GM19328 (cell line): Measurements from ENCODE around the gene CNTN4.

Experiments
- ATAC-seq: cut with Tn5 transposase; IDR thresholded peaks from one replicate; pipeline ENCODE4 v1.9.1; 2021; ENCODE audit warnings: mild to moderate bottlenecking, moderate library complexity; ENCODE audit not compliant: unreplicated experiment

The CNTN4 gene

DNA sequence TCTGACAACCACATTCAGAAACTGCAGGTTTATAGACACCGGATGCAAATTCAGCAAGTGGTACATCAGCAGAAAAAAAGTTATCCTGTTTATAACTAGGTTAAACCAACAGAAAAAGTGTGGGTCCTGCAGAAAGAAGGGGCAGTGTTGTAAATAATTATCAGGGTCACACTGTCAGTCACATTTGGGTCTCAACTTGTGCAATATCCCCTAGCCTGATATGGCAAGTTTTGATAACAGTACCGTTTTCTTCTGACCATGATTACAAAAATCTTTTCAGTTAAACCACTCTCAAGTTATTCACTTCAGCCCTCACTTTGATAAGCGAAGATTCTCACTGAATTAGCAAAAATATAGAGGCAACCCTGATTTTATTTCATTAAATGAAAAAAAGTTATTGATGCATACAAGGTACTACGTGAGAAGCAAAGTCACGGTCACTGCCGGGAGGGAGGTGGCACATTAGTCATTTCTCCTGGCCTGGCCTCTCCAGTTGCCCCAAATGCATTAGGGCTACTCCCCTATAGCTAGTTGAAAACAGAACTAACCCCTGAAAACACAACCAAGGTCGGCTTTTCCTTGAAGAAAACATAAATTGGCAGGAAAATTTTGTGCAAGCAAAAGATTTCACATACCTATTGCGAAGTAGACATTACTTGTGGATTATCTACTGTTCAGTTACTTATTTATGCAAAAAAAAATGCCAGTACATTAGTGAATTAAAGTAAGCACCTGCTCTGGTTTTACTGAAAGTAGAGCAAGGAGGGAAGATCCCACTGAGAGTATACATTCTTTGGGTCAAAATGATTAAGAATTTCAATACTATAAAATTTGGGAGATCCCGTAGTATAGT lies 982.9 kb downstream of the CNTN4 start:
- peak; percentile 40 for ATAC-seq

GRCh38 chr3:3082234-3082924 lies 983.7 kb downstream of the CNTN4 start:
- peak; percentile 91 for ATAC-seq

GRCh38 chr3:3084890-3085289 lies 986.2 kb downstream of the CNTN4 start:
- ATAC-seq, result no peak

GRCh38 chr3:3085782-3086181 lies 987.1 kb downstream of the CNTN4 start:
- ATAC-seq, result no peak

GRCh38 chr3:3086239-3086638 lies 987.6 kb downstream of the CNTN4 start:
- ATAC-seq, result no peak

- ATAC-seq, result no peak
These were observed 988.6 kb downstream of the CNTN4 start for GRCh38 chr3:3087279-3087678.

DNA sequence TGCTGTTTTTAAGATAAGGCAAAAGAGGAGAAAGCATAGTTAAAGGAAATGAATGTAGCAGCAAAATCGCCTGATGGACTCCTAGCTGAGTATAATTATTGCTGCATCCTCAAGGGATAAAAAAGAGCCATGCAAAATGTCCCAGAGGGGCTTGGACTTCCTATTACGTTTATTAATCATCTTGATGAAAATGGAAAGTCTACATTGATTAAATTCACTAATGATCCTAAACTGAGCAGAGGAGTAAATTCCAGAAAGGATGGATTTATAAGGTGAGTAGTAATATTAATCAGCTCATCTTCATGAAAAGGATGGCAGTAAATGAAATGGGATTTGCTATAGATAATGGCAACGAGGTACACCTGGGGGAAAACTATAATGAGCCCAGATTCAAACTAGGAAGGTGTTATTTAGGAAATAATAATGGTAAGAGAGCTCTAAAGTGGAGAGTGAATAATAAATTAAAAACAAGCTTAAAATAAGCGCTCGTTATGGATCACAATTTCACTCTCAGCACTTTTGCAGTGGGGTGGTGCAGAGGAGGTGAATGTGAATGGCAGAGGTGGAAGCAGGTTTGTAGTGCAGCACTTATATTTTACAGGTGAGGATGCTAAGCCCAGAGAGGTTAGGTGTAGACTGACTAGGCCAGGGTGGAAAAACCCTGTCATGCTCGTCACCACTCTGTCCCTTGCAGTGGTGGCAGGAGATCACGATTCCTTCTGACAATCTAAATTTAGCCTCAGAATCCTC lies 989.2 kb downstream of the CNTN4 start:
- ATAC-seq, result no peak

- peak; percentile 99 for ATAC-seq
These were observed 990.4 kb downstream of the CNTN4 start for GRCh38 chr3:3089017-3089416.

- no peak for ATAC-seq
These were observed 999.3 kb downstream of the CNTN4 start for GRCh38 chr3:3097958-3098357.

- ATAC-seq, result no peak
These were observed 1003.2 kb downstream of the CNTN4 start for GRCh38 chr3:3101660-3102458.

GRCh38 chr3:3102751-3103150 lies 1004.1 kb downstream of the CNTN4 start:
- no peak for ATAC-seq

GRCh38 chr3:3105246-3105645 lies 1006.6 kb downstream of the CNTN4 start:
- ATAC-seq, result no peak

DNA sequence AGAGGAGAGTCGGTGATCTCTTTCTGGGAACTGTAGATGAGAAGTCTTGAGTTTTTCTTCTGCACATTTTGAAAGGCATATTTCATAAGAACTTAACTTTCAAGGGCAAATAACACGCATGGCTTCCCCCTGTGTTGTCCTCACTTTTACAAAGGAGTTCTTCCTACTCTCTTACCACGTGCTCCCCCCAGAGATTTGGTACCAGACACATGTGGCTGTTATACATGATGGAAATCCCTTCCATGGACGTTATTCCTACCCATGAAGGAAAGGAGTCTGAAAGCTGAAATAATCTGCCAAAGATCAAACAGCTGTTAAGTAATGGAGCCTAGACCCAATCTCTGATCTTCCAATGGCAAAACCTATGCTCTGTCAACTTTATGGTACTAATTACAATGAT lies 1007.1 kb downstream of the CNTN4 start:
- no peak for ATAC-seq

- no peak for ATAC-seq
These were observed 1008.5 kb downstream of the CNTN4 start for GRCh38 chr3:3107181-3107580.
